Suprapubic skin (tissue), 4 donors: ENCODE results near the gene NDFIP1.

Source experiments
- POLR2A ChIP-seq, 2 donors: fragments of 450-650 bp; IDR thresholded peaks; one replicate each; pipeline ENCODE4 v1.6.1; 2017; ENCODE audit warnings: antibody characterized with exemption in 2 of 2, mild to moderate bottlenecking in 2 of 2, moderate library complexity in 2 of 2
- POLR2AphosphoS5 ChIP-seq, 3 donors: sonication (generic); formaldehyde crosslinking; IDR thresholded peaks; one replicate each; pipeline ENCODE4 v1.6.1; 2017; ENCODE audit warnings: antibody characterized with exemption in 3 of 3
- TF ChIP-seq, protein P1 (sequence below), 2 donors: fragments of 200-600 bp in 1 of 2; fragments of 450-650 bp in 1 of 2; sonication (generic) in 1 of 2; IDR thresholded peaks; one replicate each; pipeline ENCODE4 v1.5.1; 2016 to 2019; ENCODE audit warnings: antibody characterized with exemption in 2 of 2, mild to moderate bottlenecking in 1 of 2, moderate library complexity in 1 of 2

DNA sequence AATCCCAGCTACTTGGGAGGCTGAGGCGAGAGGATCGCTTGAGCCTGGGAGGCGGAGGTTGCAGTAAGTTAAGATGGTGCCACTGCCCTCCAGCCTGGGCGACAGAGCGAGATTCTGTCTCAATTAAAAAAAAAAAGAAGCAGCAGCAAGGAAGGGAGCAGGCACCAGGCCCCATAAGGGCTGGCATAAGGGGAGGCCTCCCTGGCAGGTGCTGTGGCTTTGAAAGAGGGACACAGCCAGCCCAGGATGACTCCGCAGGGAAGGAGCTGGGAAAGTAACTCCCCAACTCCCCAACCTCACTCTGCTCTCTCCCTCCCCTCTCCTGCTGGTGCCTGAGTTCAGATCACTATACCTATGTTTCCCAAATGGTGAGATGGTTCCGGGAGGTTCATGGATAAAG lies 70.1 kb downstream of the NDFIP1 start:
- TF ChIP-seq POLR2AphosphoS5 (IDR thresholded peaks at IDR 0.05): no peak
- TF ChIP-seq, protein P1, sequence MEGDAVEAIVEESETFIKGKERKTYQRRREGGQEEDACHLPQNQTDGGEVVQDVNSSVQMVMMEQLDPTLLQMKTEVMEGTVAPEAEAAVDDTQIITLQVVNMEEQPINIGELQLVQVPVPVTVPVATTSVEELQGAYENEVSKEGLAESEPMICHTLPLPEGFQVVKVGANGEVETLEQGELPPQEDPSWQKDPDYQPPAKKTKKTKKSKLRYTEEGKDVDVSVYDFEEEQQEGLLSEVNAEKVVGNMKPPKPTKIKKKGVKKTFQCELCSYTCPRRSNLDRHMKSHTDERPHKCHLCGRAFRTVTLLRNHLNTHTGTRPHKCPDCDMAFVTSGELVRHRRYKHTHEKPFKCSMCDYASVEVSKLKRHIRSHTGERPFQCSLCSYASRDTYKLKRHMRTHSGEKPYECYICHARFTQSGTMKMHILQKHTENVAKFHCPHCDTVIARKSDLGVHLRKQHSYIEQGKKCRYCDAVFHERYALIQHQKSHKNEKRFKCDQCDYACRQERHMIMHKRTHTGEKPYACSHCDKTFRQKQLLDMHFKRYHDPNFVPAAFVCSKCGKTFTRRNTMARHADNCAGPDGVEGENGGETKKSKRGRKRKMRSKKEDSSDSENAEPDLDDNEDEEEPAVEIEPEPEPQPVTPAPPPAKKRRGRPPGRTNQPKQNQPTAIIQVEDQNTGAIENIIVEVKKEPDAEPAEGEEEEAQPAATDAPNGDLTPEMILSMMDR (IDR thresholded peaks at IDR 0.05): no peak
- TF ChIP-seq POLR2A (IDR thresholded peaks at IDR 0.05): no peak
